Lower leg skin (tissue), 3 donors: ENCODE data around the gene SLC22A23.

Source experiments
- POLR2A ChIP-seq, 2 donors: fragments of 450-650 bp; IDR thresholded peaks; one replicate each; pipeline ENCODE4 v1.6.1; 2016 to 2017; ENCODE audit warnings: antibody characterized with exemption in 2 of 2, mild to moderate bottlenecking in 1 of 2, moderate library complexity in 1 of 2
- TF ChIP-seq, protein P1 (sequence below), 3 donors: fragments of 450-650 bp; IDR thresholded peaks; one replicate each; pipeline ENCODE4 v1.5.1; 2016; ENCODE audit warnings: antibody characterized with exemption in 3 of 3, mild to moderate bottlenecking in 3 of 3, moderate library complexity in 2 of 3

DNA sequence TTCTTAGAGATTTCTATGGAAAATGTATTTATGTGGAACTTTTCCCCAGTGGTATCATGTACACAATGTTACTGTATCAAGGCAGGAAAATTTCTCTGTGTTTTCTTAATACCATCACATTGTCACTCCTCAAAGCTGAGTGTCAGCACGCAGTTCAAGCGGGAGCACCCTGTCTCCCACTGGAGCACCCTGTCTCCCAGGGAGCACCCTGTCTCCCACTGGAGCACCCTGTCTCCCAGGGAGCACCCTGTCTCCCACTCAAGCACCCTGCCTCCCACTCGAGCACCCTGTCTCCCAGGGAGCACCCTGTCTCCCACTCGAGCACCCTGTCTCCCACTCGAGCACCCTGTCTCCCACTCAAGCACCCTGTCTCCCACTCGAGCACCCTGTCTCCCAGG is 146.8 kb downstream of the SLC22A23 start:
- TF ChIP-seq, protein P1, sequence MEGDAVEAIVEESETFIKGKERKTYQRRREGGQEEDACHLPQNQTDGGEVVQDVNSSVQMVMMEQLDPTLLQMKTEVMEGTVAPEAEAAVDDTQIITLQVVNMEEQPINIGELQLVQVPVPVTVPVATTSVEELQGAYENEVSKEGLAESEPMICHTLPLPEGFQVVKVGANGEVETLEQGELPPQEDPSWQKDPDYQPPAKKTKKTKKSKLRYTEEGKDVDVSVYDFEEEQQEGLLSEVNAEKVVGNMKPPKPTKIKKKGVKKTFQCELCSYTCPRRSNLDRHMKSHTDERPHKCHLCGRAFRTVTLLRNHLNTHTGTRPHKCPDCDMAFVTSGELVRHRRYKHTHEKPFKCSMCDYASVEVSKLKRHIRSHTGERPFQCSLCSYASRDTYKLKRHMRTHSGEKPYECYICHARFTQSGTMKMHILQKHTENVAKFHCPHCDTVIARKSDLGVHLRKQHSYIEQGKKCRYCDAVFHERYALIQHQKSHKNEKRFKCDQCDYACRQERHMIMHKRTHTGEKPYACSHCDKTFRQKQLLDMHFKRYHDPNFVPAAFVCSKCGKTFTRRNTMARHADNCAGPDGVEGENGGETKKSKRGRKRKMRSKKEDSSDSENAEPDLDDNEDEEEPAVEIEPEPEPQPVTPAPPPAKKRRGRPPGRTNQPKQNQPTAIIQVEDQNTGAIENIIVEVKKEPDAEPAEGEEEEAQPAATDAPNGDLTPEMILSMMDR (IDR thresholded peaks at IDR 0.05) = no peak
- no peak for TF ChIP-seq POLR2A (IDR thresholded peaks at IDR 0.05)
